Frontal cortex (tissue), 4 donors: ENCODE measurements around the gene ODF2. TPM values are rescaled to one million over a fixed set of nuclear protein-coding genes. Genes with fewer than 3 reads are reported as not detected.
"Not testable (repeated sequence)": the region's sequence is repeated elsewhere in the genome, so short reads cannot be mapped to it uniquely, and the experiment has no call there.

Experiments used
- DNase-seq, 2 donors: peaks; one replicate each; pipeline ENCODE4 v3.0.0; 2012; ENCODE audit warnings: low spot score in 2 of 2
- FAIRE-seq: peaks from 2 replicates; lab custom pipeline; 2012; peaks lifted over from hg19 to GRCh38; lab: Jason Lieb, UNC
- total RNA-seq: library from RNA; depleted of rRNA; stranded (reverse); fragments of >200 nt; gene quantifications from one replicate; pipeline ENCODE4 v1.2.3, GENCODE V29; 2014
- donor health status: control.
- donor health status: control.
- donor health status: control.

The ODF2 gene
- total RNA-seq, result 17.1 TPM

DNA sequence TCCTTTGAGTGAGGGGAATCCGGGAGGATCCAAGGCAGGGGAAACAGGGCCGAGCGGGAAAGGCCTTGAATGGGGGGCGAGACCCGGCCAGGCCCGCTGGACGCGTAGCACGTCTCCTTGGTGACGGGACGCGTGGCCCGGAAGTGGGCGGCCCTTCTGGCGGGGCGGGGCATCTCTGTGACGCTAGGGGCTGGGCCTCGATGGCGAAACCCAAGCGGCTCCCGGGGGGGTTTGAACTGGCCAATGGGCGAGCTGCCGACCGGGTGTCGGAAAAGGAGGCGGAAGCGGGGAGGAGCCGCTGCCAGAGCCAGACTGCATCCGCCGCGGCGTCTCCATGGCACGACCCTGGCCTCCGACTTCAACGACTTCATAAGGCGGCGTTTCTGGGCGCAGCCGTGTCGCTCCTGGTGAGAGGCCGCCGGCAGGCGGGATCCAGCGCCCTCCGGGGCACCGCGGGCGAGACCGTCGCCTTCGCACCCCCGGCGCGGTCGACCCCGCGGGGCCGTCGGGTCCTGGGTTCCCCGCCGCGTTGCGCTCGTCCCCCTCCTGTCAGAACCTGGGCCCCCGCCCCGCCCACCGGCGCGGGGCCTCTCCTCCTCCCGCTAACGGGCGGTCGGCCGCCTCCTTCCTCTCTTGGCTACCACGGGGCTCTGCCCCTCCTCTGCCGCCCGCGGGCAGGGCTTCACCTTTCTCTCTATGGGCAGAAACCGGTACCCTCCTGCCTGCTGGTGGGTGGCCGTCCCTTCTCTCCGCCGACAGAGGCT lies at the start of gene ODF2:
TSS of gene ODF2 (plus strand) at position 158 of the 764 bp plus-strand sequence. CDS start at position 244, 86 bp downstream.
- FAIRE-seq (no peak), DNase-seq (peak; percentile 98 to 100)

DNA sequence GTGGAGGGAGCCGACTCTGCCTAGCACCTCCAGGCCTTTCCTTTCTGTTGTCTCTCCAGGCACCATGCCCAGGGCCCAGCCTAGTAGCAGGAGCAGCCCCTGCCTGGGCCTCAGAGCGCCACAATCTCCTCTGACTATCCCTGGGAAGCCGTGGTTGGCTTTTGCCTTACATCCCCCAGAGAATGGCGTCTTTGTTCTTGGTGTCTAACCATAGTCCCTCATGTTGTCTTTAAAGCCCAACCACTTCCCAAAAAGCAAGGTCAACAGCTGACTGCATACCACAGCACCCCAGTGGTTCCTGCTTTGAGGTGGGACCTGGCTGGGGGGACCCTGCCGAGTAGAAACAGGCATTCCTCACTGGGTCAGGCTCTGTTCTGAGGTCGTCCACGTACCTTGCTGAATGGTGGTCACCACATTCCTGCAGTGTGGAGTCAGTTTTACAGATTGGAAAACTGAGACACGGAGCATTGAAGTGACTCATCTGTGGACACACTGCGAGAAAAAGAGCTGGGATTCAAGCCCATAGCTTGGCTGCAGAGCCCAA lies 48.9 kb upstream of the ODF2 start:
- DNase-seq (no peak), FAIRE-seq (no peak)

DNA sequence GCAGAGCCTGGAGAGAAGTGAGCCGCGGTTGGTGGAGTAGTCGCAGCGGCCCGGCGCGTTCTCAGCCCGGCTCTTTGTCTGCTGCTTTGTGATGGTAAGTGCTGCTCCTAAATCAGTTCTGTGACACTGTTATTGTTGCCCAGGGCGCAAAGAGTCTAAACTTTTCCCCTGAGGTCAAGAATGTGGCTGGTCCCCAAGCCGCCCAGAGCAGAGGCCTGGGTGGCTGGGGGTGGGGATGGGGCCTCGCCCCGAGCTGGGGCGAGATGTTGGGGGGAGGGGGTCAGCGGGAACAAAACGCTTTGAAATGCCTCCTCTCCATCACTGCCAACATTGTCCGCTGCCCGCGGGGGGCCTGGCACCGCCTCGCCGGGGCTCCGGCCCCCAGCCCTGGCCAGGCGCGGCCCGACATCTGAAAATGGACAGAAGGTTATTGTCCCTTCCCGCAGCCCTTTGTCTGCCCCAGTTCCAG lies 46.8 kb upstream of the ODF2 start:
- DNase-seq (peak in 1 of 2 donors; percentile 75), FAIRE-seq (no peak)

DNA sequence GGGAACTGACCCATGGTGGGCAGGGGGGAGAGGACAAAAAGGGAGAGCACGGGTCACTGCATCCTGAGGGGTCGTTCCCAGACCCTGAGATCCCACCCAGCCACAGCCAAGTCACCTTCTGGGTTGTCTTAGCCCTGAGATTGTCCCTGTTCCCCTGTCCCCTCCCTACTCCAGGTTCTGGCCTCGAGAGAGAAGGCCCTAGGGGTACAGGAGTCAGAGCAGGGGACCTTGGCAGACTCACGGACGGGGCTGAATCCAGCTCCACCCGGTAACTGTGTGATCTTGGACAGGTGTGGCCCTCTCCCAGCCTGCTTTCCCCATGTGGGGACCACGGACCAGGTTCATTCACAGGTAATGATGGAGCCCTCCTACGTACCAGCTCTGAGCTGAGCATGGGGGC lies 46.4 kb upstream of the ODF2 start:
- DNase-seq, result no peak
- no peak for FAIRE-seq

DNA sequence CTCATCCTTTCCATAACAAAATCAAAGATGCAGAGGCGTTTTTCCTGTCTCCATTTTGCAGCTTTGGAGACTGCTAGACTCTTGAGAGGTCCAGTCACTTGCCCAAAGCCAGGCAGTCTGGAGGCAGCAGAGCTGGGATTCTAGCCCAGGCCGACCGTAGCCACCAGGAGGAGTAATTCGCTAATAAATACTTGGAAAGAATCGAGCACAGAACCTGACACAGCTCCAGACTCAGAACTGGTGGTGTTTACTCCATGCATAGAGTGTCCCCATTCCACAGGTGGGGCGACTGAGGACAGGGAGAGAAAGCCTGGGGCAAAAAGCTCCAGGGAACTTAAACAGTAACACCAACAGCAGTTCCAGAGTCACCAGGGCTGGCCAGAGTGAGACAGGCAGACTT lies 45.8 kb upstream of the ODF2 start:
- FAIRE-seq (no peak), DNase-seq (peak in 1 of 2 donors; percentile 55)

DNA sequence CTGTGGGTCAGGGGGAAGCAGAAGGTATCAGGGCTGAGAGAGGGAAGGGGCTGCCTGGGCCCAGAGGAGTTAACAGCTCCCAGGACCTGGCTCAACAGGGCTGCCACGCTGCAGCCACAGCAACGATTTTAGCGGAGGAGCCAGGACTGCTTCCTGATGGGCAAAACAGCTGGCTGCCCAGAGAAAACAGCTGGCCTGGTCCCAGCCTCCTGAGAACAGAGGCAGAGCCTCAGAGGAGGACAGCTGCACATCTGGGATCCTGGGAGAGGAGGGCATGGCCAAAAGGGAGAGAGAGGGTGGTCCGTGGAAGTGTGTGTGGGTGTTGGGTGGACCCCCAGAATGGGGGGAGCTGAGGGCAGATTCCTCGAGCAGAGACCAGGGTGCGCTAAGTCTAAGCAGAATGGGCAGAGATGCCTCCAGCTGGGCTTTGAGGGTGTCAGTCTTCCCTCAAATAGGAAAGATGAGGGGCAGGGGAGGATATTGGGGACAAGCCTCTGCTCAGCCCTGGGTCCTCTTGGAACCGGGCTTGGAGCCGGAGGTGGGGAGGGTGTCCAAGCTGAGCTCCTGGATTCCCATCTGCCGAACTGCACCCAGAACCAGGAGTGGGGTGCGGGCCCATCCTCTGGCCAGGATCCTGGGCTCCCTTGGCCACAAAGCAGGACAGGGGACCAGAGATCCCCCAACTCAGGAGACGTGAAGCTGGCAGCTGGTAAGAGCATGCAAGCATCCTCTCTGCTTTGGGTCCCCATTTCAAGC lies 44.3 kb upstream of the ODF2 start:
- FAIRE-seq, result no peak
- DNase-seq, result no peak

DNA sequence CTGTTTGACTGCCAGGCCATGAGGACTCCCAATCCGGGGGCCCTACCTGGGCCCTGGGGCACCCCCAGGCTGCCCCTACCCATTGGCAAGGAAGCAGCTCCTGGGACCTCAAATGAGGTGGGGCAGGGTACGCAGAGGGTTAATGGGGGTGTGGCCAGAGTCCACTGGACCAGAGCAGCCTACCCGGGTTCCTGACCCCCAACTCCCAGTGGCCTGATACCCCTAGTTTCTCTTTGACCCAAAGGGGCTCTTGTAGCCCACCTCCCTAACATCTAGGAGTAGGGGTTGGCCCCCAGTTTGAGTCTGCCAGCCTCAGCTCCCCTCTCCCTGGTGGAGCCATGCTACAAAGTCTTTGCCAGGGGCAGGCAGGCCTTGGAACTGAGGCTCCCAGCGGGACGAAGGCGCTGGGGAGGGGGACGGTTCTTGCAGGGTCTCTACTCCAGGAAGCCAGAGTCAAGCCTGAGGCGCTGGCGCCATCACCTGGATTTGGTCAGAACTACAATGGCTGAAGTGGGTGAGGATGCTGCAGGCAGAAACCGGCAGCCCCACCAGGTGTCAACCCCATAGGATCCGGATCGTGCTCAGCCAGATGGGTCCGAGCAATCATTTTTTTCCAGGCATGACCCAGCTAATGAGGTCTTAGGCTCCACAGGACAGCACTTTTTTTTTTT lies 43.6 kb upstream of the ODF2 start:
- DNase-seq (peak in 1 of 2 donors; percentile 68), FAIRE-seq (no peak)

DNA sequence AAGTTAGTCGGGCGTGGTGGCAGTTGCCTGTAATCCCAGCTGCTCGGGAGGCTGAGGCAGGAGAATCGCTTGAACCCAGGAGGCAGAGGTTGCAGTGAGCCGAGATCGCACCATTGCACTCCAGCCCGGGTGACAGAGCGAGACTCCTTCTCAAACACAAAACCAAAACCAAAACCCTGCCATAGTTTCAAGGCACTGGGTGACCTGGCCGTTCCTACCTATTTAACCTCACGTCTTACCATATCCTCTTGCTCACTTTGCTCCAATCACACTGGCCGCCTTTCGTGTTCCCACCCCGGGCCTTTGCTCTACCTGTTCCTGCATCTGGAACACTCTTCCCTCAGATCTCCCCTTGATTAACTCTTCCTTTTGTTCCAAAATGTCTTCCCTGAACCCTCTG lies 42.1 kb upstream of the ODF2 start:
- DNase-seq, FAIRE-seq: not testable (repeated sequence)

DNA sequence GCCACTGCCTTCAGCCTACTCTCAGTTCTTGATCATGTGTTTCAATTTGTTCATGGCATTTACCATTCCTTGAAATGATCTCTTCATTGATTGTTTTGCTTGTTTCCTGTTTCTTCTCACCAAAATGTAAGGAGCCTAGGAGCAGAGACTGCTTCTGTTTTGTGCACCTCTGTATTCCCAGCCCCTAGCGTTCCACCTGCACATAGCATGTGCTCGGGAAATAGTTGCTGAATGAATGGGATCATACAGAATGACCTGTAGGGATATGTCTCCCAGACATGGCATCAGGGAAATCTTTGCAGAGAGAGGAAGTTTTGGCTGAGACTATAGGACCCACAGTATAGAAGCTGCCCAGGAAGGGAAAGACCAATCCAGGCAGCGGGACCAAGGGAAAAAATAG lies 41.3 kb upstream of the ODF2 start:
- FAIRE-seq, result no peak
- DNase-seq, result no peak

DNA sequence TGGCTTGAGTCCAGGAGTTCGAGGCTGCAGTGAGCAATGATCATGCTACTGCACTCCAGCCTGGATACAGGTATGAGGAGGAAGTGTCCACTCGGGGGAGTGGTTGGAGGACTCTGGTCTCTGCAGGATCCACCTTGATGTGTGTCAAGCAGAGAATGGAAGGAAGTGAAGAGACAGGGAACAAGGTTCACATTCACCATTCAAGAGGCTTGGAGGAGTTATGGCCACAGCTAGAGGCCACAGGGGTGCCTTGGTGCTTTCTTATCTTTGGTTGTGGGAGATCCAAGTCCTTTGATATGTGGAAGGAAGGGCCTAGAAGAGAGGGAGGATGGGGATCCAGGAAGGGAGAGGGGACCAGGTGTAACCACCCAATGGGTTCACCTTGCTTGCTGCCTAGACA lies 40.5 kb upstream of the ODF2 start:
- DNase-seq (no peak), FAIRE-seq (no peak)

DNA sequence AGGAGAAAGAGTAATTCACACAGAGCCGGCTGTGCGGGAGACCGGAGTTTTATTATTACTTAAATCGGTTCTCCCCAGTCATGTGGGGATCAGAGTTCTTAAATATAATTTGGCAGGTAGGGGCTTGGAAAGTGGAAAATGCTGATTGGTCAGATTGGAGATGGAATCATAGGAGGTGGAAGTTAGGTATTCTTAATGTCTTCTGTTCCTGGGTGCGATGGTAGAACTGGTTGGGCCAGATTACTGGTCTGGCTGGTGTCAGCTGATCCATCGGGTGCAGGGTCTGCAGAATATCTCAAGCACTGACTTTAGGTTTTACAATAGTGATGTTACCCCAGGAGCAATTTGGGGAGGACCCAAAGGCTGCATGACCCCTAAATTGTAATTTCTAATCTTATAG lies 39.8 kb upstream of the ODF2 start:
- no peak for DNase-seq
- no peak for FAIRE-seq

DNA sequence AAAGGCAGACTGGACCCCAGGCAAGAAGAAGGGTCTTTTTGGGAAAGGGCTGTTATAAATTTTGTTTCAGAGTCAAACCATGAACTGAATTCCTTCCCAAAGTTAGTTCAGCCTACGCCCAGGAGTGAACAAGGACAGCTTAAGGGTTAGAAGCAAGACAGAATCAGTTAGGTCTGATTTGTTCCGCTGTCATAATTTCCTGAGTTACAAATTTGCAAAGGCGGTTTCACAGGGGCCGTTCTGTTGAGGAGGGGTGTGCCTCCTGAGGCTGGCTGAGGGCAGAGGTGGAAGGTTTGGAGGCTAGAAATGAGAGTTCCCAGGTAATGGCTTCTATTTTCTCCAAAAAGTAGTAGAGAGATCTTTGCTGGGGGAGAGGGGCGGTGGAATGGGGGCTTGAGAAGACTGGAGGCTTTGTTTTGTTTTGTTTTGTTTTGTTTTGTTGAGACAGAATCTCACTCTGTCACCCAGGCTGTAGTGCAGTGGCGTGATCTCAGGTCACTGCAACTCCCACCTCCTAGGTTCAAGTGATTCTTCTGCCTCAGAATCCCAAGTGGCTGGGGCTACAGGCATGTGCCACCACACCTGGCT lies 39.3 kb upstream of the ODF2 start:
- DNase-seq (no peak), FAIRE-seq (no peak)

DNA sequence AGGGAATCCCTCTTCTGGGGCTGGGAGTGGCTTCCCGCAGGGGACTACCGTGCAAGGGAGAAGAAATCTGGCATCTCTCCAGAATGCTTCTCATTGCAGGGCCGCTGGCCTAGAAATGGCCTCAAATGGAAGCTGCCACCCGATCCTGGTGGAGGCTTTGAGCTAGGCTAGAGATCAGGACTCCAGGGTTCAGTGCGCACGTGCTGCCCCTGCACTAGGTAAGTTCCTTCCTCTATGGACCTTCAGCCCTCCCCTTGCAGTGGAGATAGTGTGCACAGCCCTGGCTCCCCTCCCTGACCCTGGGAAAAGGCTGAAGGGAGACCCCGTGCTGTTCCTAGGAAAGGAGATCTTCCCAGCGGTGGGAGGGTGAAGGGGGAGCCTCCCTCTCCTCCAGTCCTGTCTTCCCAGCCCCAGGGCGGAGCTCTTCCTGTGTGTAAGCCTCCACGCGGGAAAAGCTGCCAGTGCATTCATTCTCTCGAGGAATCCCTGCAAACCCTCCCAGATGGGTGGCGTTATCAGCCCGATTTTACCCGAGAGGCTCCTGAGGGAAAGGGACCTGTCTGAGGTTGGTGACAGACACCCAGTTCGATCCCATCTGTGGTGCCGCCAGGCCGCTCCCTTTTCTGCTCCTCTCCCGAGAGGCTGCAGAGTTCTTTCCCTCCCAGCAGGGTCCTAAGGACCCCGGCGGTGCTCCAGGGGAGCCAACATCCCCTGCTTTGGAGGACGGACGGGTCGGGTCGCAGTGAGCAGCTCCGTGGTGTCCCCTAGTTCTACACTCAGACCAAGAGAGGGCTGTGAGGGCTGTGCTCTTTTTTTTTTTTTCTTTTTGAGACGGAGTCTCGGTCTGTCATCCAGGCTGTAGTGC lies 36.5 kb upstream of the ODF2 start:
- FAIRE-seq (no peak), DNase-seq (no peak)

DNA sequence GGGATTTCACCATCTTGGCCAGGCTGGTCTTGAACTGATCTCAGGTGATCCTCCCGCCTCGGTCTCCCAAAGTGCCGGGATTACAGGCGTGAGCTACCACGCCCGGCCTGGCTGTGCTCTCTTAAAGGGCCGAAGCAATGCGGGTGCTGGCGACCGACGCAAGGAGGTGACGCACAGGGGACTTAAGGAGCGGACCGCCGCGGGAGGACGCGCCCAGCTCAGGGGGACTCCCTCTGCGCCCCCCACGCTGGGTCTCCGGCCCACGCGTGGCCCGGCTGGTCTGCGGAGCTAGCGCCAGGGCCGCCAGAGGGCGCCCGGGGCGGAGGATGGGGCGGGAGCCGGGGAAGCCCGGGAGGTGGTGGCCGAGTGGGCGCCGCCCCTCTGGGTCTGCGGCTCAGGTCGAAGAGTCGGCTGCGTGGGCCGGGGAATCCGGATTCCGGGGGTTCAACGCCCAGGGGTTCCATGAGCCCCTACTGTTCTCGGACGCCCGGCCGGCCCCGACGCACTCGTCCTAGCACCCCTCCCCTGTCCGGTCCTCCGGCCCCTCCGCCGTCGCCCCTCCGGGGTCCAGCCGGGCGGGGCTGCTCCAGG lies 35.7 kb upstream of the ODF2 start:
- DNase-seq, result peak; percentile 81 to 85
- FAIRE-seq, result no peak

DNA sequence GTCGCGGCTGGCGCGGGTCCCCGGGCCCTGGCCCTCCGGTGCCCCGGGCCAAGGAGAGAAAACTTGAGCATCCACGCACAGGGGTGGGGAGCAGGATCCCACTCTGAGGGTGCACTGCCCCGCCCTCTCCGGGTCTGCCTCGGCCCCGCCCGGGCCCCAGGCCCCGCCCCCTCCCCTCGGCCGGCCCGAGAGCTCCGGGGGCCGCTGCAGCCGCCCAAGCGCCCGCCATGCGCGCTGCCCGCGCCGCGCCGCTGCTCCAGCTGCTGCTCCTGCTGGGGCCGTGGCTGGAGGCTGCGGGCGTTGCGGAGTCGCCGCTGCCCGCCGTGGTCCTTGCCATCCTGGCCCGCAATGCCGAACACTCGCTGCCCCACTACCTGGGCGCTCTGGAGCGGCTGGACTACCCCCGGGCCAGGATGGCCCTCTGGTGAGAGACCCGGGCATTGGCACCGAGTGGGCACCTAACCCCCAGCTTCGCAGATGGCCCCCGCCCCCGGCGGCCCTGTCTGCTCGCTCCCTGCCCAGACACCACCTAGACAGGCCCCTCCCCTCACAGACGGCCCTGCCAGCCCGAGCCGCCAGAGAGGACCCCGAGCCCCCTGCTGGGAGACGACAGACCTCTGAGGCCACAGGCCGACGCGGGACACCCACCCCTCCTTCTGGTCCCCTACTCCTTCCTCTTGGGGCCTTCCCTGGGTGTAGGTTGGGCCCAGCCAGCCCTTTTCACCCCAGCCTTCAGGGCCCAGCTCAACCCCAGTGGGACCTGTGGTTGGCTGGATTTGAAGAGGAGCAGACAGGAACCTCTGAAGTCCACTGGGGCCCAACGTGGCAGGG lies 34.9 kb upstream of the ODF2 start, which contains the start of gene CERCAM:
TSS of gene CERCAM (plus strand) at position 207 of the 831 bp plus-strand sequence. CDS start at position 228, 21 bp downstream.
- peak; percentile 83 to 84 for DNase-seq
- FAIRE-seq, result no peak

DNA sequence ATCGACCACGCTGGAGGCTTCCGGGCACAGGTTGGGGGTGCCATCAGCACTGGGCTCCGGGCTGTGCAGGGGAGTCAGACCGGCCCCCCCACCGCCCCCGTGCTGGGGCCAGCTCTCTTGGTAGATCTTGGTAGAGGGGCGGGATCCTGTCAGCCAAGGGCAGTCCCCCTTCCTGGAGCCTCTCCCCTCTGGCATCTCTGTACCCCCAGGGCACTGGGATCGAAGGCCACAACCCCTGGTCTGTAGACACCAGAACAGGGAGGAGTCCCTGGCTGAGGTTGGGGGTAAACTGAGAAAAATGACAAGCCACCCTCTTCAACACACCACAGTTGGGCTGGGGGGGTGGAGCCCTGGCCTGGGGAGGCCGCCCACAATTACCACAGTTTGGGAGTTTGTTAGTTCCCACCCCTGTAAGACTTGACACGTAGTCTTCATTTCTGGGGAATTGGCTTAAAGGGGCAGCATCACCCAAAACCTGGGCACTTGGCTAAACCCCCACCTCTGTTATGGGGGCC lies 34.3 kb upstream of the ODF2 start:
- FAIRE-seq, result no peak
- no peak for DNase-seq

DNA sequence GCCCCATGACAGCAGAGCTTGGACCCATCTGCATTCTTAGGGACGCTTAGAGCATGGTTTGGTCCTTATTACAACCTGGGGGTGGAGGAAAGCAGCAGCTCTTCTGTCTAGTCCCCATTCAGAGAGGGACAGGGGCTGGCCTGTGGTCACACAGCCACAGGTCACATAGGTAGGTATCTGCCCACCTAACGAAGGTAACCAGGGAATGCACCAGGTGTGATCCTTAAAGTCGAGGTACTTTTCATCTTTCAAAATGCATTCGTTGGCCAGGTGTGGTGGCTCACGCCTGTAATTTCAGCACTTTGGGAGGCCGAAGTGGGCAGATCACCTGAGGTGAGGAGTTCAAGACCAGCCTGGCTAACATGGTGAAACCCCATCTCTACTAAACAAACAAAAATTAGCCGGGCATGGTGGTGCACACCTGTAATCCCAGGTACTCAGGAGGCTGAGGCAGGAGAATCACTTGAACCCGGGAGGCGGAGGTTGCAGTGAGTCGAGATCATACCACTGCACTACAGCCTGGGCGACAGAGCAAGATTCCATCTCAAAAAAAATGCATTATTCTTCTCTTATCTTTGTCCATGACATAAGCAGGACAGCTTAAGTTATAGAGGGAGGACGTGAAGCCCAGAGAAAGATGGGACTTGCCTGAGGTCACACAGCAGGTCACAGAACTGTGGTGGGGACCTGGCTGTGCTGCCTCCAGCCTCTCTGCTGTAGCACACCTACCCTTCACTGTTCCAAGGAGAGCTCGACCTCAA lies 33.6 kb upstream of the ODF2 start:
- FAIRE-seq, result not testable (repeated sequence)

More for the DNA sequence above, 33.6 kb upstream of the ODF2 start:
- DNase-seq, result not testable (repeated sequence)
